Kidney glomerular epithelial cell (primary cell): Measurements from ENCODE around the gene FERMT3.

Source experiments
- DNase-seq: peaks from one replicate; lab custom pipeline; 2025; lab: John Stamatoyannopoulos, UW

The FERMT3 gene

GRCh38 chr11:64249563-64250414 is 43.3 kb downstream of the FERMT3 start:
- DNase-seq, result no peak

GRCh38 chr11:64250415-64251015 is 44.0 kb downstream of the FERMT3 start:
- DNase-seq, result no peak

GRCh38 chr11:64251016-64251752 is 44.7 kb downstream of the FERMT3 start, which contains the start of gene PLCB3:
Gene PLCB3 (plus strand): TSS chr11:64251530. CDS start chr11:64251650, 120 bp downstream.
- DNase-seq, result no peak

- DNase-seq, result no peak
Measured at GRCh38 chr11:64251753-64252002, 45.2 kb downstream of the FERMT3 start.

- no peak for DNase-seq
Measured at GRCh38 chr11:64252003-64252872, 45.7 kb downstream of the FERMT3 start.

GRCh38 chr11:64253043-64253442 is 46.5 kb downstream of the FERMT3 start:
- no peak for DNase-seq

- DNase-seq, result no peak
Measured at GRCh38 chr11:64253481-64253880, 47.0 kb downstream of the FERMT3 start.

GRCh38 chr11:64254326-64254725 is 47.8 kb downstream of the FERMT3 start:
- DNase-seq, result no peak

- DNase-seq, result no peak
Measured at GRCh38 chr11:64255135-64256128, 48.9 kb downstream of the FERMT3 start.

GRCh38 chr11:64256300-64256699 is 49.8 kb downstream of the FERMT3 start:
- DNase-seq, result no peak

- no peak for DNase-seq
Measured at GRCh38 chr11:64258356-64258755, 51.8 kb downstream of the FERMT3 start.

GRCh38 chr11:64258946-64259532 is 52.5 kb downstream of the FERMT3 start:
- no peak for DNase-seq

- no peak for DNase-seq
Measured at GRCh38 chr11:64259533-64260067, 53.1 kb downstream of the FERMT3 start.

- DNase-seq, result no peak
Measured at GRCh38 chr11:64260147-64260708, 53.7 kb downstream of the FERMT3 start.

GRCh38 chr11:64261556-64262080 is 55.1 kb downstream of the FERMT3 start:
- DNase-seq, result no peak

- no peak for DNase-seq
Measured at GRCh38 chr11:64262271-64263002, 55.9 kb downstream of the FERMT3 start.

GRCh38 chr11:64263021-64263946 is 56.8 kb downstream of the FERMT3 start:
- DNase-seq, result no peak

GRCh38 chr11:64263947-64264317 is 57.4 kb downstream of the FERMT3 start:
- DNase-seq, result no peak
